Activated naive CD4-positive, alpha-beta T cell treated with anti-CD3 and anti-CD28 coated beads for 36 hours (primary cell): ENCODE data around the gene DBH. TPM values are rescaled to one million over a fixed set of nuclear protein-coding genes. Genes with fewer than 3 reads are reported as not detected.

Experiments used
- CTCF ChIA-PET: fragments of 350-600 bp; sonication (Branson Sonifier 250); formaldehyde crosslinking; loops from one replicate; lab custom pipeline; 2021; ENCODE audit warnings: antibody characterized with exemption; lab: Charles Lee
- DNase-seq: peaks from one replicate; pipeline ENCODE4 v3.0.0-alpha.2; 2020
- H3K27ac Mint-ChIP-seq: one replicate; pipeline ENCODE4 v1.8.0; 2021; ENCODE audit warnings: mild to moderate bottlenecking, mixed read lengths
- H3K27me3 Mint-ChIP-seq: one replicate; pipeline ENCODE4 v1.8.0; 2021; ENCODE audit warnings: low read depth, mixed read lengths
- H3K36me3 Mint-ChIP-seq: one replicate; pipeline ENCODE4 v1.8.0; 2021; ENCODE audit warnings: low read depth, mixed read lengths
- H3K4me1 Mint-ChIP-seq: one replicate; pipeline ENCODE4 v1.8.0; 2021; ENCODE audit warnings: low read depth, mixed read lengths
- H3K4me3 Mint-ChIP-seq: one replicate; pipeline ENCODE4 v1.8.0; 2021; ENCODE audit warnings: mild to moderate bottlenecking, moderate library complexity, mixed read lengths
- H3K9me3 Mint-ChIP-seq: one replicate; pipeline ENCODE4 v1.8.0; 2021; ENCODE audit warnings: mixed read lengths
- intact Hi-C: fragments of 100-400 bp; cut with micrococcal nuclease; formaldehyde crosslinking; loops from one replicate; pipeline ENCODE4 v1.15.1; 2023
- total RNA-seq, 2 experiments: library from RNA; stranded (reverse); gene quantifications; one replicate each; pipeline ENCODE4 v1.2.3, GENCODE V29; 2021

DBH gene
- total RNA-seq, 2 experiments from 2014 or later: not detected

GRCh38 chr9:133641396-133641655, 5.2 kb downstream of the DBH start:
- no peaks in the 10 kb centered on the region for H3K9me3 Mint-ChIP-seq
- no peak overlapping the region for H3K27ac Mint-ChIP-seq
- H3K4me3 Mint-ChIP-seq: no peak overlapping the region
- intact Hi-C loops: no loop called here
- no peaks in the 10 kb centered on the region for H3K36me3 Mint-ChIP-seq
- DNase-seq: no peak
- no peaks in the 10 kb centered on the region for H3K27me3 Mint-ChIP-seq
- no peaks in the 10 kb centered on the region for H3K4me1 Mint-ChIP-seq
- CTCF ChIA-PET: no interaction called here

DNA sequence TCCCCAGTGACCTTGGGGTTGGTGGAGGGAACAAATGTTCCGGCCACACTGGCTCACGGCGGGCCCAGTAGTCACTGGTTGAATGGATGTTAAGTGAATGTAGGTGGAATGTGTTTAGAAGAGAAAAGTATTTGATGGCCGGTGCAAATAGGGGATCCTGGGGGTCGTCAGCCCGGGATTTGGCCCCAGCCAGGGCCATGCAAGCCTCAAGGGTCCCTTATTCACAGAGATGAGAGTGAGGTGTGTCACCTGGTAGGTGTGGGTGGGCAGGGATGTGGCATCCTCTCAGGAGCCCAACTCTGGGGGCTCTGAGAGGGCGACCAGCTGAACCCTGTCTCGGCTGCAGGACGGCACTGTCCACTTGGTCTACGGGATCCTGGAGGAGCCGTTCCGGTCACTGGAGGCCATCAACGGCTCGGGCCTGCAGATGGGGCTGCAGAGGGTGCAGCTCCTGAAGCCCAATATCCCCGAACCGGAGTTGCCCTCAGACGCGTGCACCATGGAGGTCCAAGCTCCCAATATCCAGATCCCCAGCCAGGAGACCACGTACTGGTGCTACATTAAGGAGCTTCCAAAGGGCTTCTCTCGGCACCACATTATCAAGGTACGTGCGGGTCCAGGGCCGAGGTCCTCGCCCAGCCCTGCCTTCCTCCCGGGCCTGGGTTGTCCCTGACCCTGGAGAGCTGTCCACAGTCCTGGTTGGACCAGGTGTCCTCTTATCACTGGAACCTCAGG, 5.9 kb downstream of the DBH start:
- Mint-ChIP-seq H3K4me1 (no peaks in the 10 kb centered on the region), H3K9me3 (no peaks in the 10 kb centered on the region), H3K27me3 (no peaks in the 10 kb centered on the region), H3K27ac (no peak overlapping the region), H3K36me3 (no peaks in the 10 kb centered on the region), H3K4me3 (no peak overlapping the region)
- intact Hi-C loops: no loop called here
- CTCF ChIA-PET: interaction anchor here (0.8 to 1.2 kb wide), 2 partner anchors 53 to 140 kb away, joined by 3 read pairs; no protein-coding TSS in a partner anchor
- no peak for DNase-seq

DNA sequence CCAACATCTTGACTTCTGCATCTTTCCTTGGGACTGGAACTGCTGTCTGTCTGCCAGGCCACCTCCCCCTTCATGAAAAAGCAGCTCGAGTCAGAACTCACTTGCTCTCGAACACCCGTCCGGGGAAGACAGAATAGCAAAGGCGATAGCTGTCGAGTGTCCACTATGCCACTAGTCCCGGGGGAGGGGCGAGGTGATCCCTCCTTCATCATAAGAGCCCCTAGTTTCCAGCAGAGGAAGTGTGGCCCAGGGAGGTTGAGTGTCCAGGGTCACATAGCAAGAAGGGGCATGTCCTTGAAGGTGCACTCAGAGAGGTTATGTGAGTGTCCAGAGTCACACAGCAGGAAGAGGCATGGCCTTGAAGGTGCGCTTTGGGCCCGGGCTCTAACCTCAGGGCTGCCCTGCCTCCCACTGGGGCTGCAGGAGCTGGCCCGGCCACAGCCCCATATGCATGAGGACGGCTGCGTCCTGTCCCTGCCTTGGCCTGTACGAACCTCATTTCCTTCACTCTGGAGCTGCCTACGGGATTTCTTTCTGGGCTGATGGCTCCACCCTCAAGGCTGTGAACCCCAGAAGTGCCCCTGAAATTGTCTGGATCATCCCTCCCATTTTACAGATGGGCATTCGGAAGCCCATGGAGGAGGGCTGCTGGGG, 6.7 kb downstream of the DBH start:
- CTCF ChIA-PET: interaction anchor here (0.8 to 1.2 kb wide), 2 partner anchors 54 to 139 kb away, joined by 3 read pairs; no protein-coding TSS in a partner anchor
- no peaks in the 10 kb centered on the region for H3K27me3 Mint-ChIP-seq
- no peaks in the 10 kb centered on the region for H3K36me3 Mint-ChIP-seq
- no peak overlapping the region for H3K27ac Mint-ChIP-seq
- no peak for DNase-seq
- no peak overlapping the region for H3K4me3 Mint-ChIP-seq
- intact Hi-C loops: no loop called here
- no peaks in the 10 kb centered on the region for H3K9me3 Mint-ChIP-seq
- no peaks in the 10 kb centered on the region for H3K4me1 Mint-ChIP-seq

- intact Hi-C loops: no loop called here
- Mint-ChIP-seq H3K4me1 (no peaks in the 10 kb centered on the region), H3K36me3 (no peaks in the 10 kb centered on the region), H3K27ac (no peak overlapping the region), H3K27me3 (no peaks in the 10 kb centered on the region), H3K4me3 (no peak overlapping the region), H3K9me3 (no peaks in the 10 kb centered on the region)
- CTCF ChIA-PET: no interaction called here
- no peak for DNase-seq
Measured at GRCh38 chr9:133643362-133643755, 7.2 kb downstream of the DBH start.

- no peak for DNase-seq
- Mint-ChIP-seq H3K4me1 (no peaks in the 10 kb centered on the region), H3K9me3 (no peaks in the 10 kb centered on the region), H3K4me3 (no peak overlapping the region), H3K27ac (no peak overlapping the region), H3K36me3 (no peaks in the 10 kb centered on the region), H3K27me3 (no peaks in the 10 kb centered on the region)
- intact Hi-C loops: no loop called here
- CTCF ChIA-PET: interaction anchor here (0.8 kb wide), 1 partner anchor 71 kb away, joined by 3 read pairs; no protein-coding TSS in a partner anchor
Measured at GRCh38 chr9:133643978-133644760, 8.0 kb downstream of the DBH start.

DNA sequence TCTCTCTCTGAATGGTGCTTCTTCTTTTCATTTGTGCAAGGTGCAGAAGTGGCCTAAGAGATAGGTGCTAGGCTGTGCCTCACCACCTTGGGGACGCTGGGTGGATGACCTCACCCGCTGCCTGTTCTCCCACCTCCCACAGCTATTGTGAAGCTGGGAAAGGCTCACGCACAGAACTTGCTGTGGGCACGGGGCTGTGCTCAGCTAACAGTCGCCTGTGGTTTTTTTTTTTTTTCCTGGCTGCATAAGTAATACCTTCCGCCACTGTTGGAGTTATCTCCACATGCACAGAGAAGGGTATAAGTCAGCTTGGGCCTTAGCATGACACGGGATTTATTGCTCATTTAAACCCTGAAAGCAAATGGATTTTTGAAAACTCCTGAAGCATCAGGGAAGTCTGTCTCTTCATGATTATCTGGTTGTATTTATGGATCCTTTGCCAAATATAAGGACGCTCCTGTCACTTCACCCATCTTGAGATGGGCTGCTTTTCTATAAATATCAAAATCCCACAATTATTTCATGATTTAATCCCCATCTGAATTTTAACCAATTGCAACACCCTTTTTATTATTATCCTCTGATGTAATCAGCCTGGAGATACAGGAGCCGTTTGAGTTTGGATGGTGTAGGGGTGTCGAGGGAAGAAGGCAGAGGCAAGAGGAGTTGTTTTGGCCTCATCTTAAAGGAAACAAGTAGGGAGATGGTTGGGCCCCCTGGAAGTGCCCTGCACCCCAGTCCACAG, 9.0 kb downstream of the DBH start:
- no peak for DNase-seq
- intact Hi-C loops: no loop called here
- H3K36me3 Mint-ChIP-seq: no peaks in the 10 kb centered on the region
- H3K4me1 Mint-ChIP-seq: no peaks in the 10 kb centered on the region
- H3K27ac Mint-ChIP-seq: no peak overlapping the region
- H3K9me3 Mint-ChIP-seq: no peaks in the 10 kb centered on the region
- no peaks in the 10 kb centered on the region for H3K27me3 Mint-ChIP-seq
- no peak overlapping the region for H3K4me3 Mint-ChIP-seq
- CTCF ChIA-PET: interaction anchor here (0.6 to 0.8 kb wide), 2 partner anchors 70 to 80 kb away, joined by 3 read pairs; no protein-coding TSS in a partner anchor

DNA sequence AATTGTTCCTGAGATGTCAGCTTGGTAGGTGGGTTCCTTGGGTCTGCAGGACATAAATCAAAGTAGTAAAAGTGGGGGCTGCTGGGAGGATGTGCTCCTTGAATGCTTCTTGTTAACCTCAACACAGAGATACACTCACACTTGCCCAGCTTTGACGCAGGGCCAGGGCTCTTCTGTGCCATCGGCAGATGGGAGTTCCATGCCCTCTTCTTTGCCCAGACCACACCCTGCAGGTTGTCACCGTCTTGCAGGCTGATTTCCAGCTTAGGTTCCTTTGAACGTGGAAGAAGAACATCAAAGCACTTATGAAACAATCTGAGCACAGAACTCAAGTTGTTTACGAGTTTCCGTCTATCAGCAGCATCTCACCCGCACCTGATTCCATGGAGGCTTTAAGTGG, 11.0 kb downstream of the DBH start:
- DNase-seq: no peak
- Mint-ChIP-seq H3K4me3 (no peak overlapping the region), H3K9me3 (no peaks in the 10 kb centered on the region), H3K36me3 (no peaks in the 10 kb centered on the region), H3K4me1 (no peaks in the 10 kb centered on the region), H3K27ac (no peak overlapping the region), H3K27me3 (no peaks in the 10 kb centered on the region)
- intact Hi-C loops: no loop called here
- CTCF ChIA-PET: interaction anchor here (1.8 kb wide), 1 partner anchor 114 kb away, joined by 5 read pairs; no protein-coding TSS in a partner anchor

DNA sequence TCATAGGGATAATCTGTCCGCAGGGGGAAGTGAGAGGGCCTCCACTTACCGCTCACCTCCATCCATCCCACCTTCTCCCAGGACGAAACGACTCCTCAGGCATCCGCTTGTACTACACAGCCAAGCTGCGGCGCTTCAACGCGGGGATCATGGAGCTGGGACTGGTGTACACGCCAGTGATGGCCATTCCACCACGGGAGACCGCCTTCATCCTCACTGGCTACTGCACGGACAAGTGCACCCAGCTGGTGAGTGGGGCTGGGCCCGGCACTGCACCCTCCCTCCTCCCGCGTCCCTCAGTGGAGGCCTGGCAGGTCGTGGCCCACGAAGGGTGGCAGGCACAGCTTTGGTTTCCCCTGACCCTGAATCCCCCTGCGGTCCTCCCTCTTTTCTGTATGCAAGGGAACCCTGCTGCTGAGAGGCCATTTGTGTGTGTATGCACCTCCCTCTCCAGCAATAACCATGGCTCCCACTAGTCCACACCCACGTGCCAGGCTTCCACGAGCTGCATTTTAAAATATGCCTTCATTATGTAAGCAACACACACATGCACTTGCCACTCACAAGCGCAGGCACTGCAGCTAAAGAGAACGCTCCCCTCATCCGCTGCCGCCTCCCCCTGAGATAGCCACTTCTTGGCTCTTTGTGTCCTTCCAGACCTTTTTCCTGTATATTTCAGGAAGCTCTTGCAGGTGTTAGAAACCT, 11.8 kb downstream of the DBH start:
- Mint-ChIP-seq H3K9me3 (no peaks in the 10 kb centered on the region), H3K4me1 (no peaks in the 10 kb centered on the region), H3K27me3 (no peaks in the 10 kb centered on the region), H3K4me3 (no peak overlapping the region), H3K36me3 (no peaks in the 10 kb centered on the region), H3K27ac (no peak overlapping the region)
- DNase-seq: no peak
- CTCF ChIA-PET: interaction anchor here (1.8 kb wide), 1 partner anchor 115 kb away, joined by 5 read pairs; no protein-coding TSS in a partner anchor
- intact Hi-C loops: no loop called here

DNA sequence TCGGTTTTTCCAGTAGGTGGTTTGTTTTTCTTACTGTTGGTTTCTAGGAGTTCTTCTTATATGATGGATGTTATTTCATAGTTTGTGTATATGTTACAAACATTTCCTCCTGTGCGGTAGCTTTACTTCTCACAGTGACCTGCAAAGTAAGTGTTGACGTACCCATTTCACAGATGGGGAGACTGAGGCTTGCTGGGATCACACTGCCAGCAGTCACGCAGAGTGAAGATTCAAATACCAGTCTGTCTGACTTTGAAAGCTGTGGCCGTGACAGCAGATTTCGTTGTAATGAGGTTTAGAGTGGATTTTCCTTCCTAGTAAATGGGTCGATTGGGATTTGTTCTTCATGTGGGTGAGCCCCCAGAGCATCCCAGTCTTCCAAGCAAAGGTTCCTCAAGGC, 13.0 kb downstream of the DBH start:
- CTCF ChIA-PET: no interaction called here
- intact Hi-C loops: no loop called here
- Mint-ChIP-seq H3K27ac (no peak overlapping the region), H3K27me3 (peaks cover 2% of the 10 kb centered on the region), H3K4me3 (no peak overlapping the region), H3K4me1 (no peaks in the 10 kb centered on the region), H3K9me3 (no peaks in the 10 kb centered on the region), H3K36me3 (no peaks in the 10 kb centered on the region)
- no peak for DNase-seq

GRCh38 chr9:133650026-133650425, 13.9 kb downstream of the DBH start:
- intact Hi-C loops: no loop called here

GRCh38 chr9:133653638-133654037, 17.5 kb downstream of the DBH start:
- Mint-ChIP-seq H3K4me3 (no peak overlapping the region), H3K27me3 (peaks cover 17% of the 10 kb centered on the region), H3K36me3 (no peaks in the 10 kb centered on the region), H3K27ac (no peak overlapping the region), H3K4me1 (peaks cover 28% of the 10 kb centered on the region), H3K9me3 (no peaks in the 10 kb centered on the region)
- CTCF ChIA-PET: interaction anchor here (0.7 to 1.2 kb wide), 2 partner anchors 63 to 89 kb away, joined by 3 read pairs; no protein-coding TSS in a partner anchor
- intact Hi-C loops: no loop called here
- no peak for DNase-seq

More at GRCh38 chr9:133650026-133650425, 13.9 kb downstream of the DBH start:
- Mint-ChIP-seq H3K4me1 (no peaks in the 10 kb centered on the region), H3K27ac (no peak overlapping the region), H3K4me3 (no peak overlapping the region), H3K27me3 (peaks cover 4% of the 10 kb centered on the region), H3K9me3 (no peaks in the 10 kb centered on the region), H3K36me3 (no peaks in the 10 kb centered on the region)
- CTCF ChIA-PET: no interaction called here
- no peak for DNase-seq
